ENCODE measurements around the gene PLA2G4B. TPM values are rescaled to one million over a fixed set of nuclear protein-coding genes. Genes with fewer than 3 reads are reported as not detected.
"Not testable (repeated sequence)": the region's sequence is repeated elsewhere in the genome, so short reads cannot be mapped to it uniquely, and the experiment has no call there.

Gene PLA2G4B
- total RNA-seq, 2 donors from 2014 or later = 2.7 to 8.3 TPM

DNA sequence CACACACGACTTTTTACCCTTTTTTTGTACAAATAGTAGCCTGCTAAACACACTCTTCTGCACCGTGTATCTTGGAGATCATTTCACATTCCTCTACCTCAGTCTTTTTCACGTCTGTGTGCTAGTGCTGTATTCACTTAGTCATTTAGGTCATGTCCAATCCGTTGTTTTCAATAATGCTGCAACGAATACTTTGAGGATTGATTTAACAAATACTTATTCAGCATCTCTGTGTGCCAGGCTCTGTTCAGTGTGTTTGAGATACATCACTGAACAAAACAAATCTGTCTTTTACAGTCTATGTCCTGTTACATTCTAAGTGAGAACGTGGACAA lies 9.9 kb upstream of the PLA2G4B start:
- peaks cover 5% of the 10 kb centered on the region for H3K36me3 Mint-ChIP-seq (ENCODE audit: low read depth)
- H3K4me1 Mint-ChIP-seq = peaks cover 28% of the 10 kb centered on the region
- no peaks in the 10 kb centered on the region for H3K9me3 Mint-ChIP-seq
- no peaks in the 10 kb centered on the region for H3K27me3 Mint-ChIP-seq
- H3K27ac Mint-ChIP-seq = peak overlapping the region; percentile 84
- no peak for ATAC-seq (replicated peaks)
- peak overlapping the region; percentile 86 for H3K4me3 Mint-ChIP-seq

GRCh38 chr15:41829959-41830646 lies 8.5 kb upstream of the PLA2G4B start:
- Mint-ChIP-seq H3K9me3 (no peaks in the 10 kb centered on the region), H3K4me3 (peak overlapping the region; percentile 86), H3K27ac (no peak overlapping the region), H3K4me1 (peaks cover 31% of the 10 kb centered on the region), H3K36me3 (ENCODE audit: low read depth) (no peaks in the 10 kb centered on the region), H3K27me3 (no peaks in the 10 kb centered on the region)
- no peak for ATAC-seq (replicated peaks)

GRCh38 chr15:41831291-41831690 lies 7.4 kb upstream of the PLA2G4B start:
- not testable (repeated sequence) for H3K36me3 Mint-ChIP-seq (ENCODE audit: low read depth); H3K9me3 Mint-ChIP-seq; H3K27me3 Mint-ChIP-seq
- peaks cover 36% of the 10 kb centered on the region for H3K4me1 Mint-ChIP-seq
- H3K4me3 Mint-ChIP-seq = peak overlapping the region; percentile 49
- ATAC-seq (replicated peaks) = peak; percentile 54
- H3K27ac Mint-ChIP-seq = peak overlapping the region; percentile 67

DNA sequence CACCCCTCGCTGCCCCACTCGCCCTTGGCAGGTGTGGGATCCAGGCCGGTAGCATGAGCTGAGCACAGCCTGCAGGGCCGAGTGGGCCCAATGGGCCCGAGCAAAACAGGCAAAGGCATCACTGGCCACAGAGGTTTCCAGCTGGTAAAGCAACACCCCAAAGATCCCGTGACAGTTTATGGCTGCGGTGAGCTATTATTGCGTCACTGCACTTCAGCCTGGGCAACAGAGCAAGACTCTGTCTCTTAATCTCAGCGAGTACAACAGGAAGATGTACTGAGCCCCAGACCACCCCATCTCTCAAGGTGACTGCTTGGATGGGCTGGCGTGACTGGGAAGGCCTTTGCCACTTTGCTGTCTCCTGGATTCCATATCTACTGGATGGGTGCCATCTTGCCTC lies 6.4 kb upstream of the PLA2G4B start:
- no peaks in the 10 kb centered on the region for H3K9me3 Mint-ChIP-seq
- no peak overlapping the region for H3K27ac Mint-ChIP-seq
- peak overlapping the region; percentile 49 for H3K4me3 Mint-ChIP-seq
- H3K4me1 Mint-ChIP-seq = peaks cover 36% of the 10 kb centered on the region
- no peaks in the 10 kb centered on the region for H3K27me3 Mint-ChIP-seq
- ATAC-seq (replicated peaks) = no peak
- no peaks in the 10 kb centered on the region for H3K36me3 Mint-ChIP-seq (ENCODE audit: low read depth)

DNA sequence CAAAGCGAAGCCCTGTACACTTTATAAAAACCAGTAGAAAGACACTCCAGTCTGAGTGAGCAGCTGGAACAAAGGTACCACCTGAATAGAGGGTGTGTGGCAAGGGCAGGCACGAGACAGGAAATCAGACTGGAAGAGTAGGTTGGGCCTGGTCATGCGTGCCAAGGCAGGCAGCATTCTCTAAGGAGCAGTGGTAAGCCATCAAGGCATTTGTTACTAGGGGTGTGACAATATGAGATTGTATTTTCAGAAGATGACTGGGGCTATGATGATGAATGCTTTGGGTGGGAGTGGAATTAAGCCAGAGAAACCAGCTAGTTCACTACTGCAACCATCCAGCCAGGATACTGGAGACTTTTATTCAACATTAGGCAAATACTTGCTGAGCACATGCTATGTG lies 5.8 kb upstream of the PLA2G4B start:
- Mint-ChIP-seq H3K4me1 (peaks cover 36% of the 10 kb centered on the region), H3K4me3 (peak overlapping the region; percentile 9), H3K27ac (peak overlapping the region; percentile 33), H3K27me3 (no peaks in the 10 kb centered on the region), H3K36me3 (ENCODE audit: low read depth) (no peaks in the 10 kb centered on the region), H3K9me3 (no peaks in the 10 kb centered on the region)
- peak; percentile 37 for ATAC-seq (replicated peaks)

- H3K4me3 Mint-ChIP-seq = no peak overlapping the region
- H3K27ac Mint-ChIP-seq = peak overlapping the region; percentile 36
- H3K27me3 Mint-ChIP-seq = no peaks in the 10 kb centered on the region
- H3K36me3 Mint-ChIP-seq (ENCODE audit: low read depth) = no peaks in the 10 kb centered on the region
- ATAC-seq (replicated peaks) = no peak
- peaks cover 31% of the 10 kb centered on the region for H3K4me1 Mint-ChIP-seq
- H3K9me3 Mint-ChIP-seq = no peaks in the 10 kb centered on the region
Observed at GRCh38 chr15:41834096-41834495, 4.6 kb upstream of the PLA2G4B start.

DNA sequence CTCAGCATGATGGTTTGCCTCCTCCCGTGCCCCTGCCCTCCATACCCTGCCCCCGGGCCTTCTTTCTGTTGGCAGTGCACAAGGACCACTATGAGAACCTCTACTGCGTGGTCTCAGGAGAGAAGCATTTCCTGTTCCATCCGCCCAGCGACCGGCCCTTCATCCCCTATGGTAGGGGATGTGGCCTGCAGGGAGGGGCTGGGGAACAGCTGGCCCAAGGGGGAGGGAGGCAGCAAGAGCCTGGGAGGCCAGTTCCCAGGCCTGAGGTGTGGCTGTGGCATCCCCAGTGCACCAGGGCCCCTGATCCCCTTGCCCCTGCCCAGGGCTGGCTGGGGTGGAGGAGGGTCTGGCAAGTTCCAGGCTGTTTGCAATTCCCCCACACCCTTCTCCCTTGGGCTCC lies 2.6 kb upstream of the PLA2G4B start:
- Mint-ChIP-seq H3K4me1 (peaks cover 28% of the 10 kb centered on the region), H3K27me3 (no peaks in the 10 kb centered on the region), H3K27ac (peak overlapping the region; percentile 58), H3K36me3 (ENCODE audit: low read depth) (no peaks in the 10 kb centered on the region), H3K4me3 (no peak overlapping the region), H3K9me3 (no peaks in the 10 kb centered on the region)
- ATAC-seq (replicated peaks) = no peak

DNA sequence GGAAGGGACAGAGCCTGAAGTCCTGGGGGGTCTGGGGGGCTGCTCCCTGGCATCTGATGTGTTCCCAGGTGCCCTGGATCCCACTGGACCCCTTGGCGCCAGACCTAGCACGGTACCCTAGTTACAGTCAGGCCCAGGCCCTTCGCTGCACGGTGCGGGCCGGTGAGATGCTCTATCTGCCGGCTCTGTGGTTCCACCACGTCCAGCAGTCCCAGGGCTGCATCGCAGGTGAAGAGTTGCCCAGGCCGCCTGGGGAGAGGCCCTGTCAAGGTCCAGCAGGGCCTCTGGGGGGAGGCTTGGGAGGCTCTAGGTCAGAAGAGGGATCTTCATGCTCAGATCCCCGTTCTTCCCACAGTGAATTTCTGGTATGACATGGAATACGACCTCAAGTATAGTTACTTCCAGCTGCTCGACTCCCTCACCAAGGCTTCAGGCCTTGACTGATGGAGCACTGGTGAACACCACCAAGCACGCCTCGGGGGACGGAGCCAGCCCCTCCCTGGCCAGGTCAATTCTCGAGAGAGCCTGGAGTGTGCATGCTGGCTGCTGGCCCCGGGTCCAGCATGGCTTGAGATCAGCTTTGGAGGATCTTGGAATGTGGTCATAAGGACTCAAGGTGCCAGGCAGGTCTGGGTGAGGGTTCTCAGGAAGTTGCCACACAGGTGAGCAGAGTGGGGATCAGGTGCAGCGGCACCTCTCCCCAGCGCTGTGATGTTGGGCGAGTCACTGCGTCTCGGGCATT lies 1.8 kb upstream of the PLA2G4B start:
- Mint-ChIP-seq H3K4me1 (peaks cover 21% of the 10 kb centered on the region), H3K36me3 (ENCODE audit: low read depth) (no peaks in the 10 kb centered on the region), H3K9me3 (no peaks in the 10 kb centered on the region), H3K27ac (no peak overlapping the region), H3K27me3 (no peaks in the 10 kb centered on the region), H3K4me3 (no peak overlapping the region)
- no peak for ATAC-seq (replicated peaks)

GRCh38 chr15:41839781-41840491 lies 1.3 kb downstream of the PLA2G4B start:
- Mint-ChIP-seq H3K27ac (no peak overlapping the region), H3K4me1 (peaks cover 6% of the 10 kb centered on the region), H3K9me3 (no peaks in the 10 kb centered on the region), H3K36me3 (ENCODE audit: low read depth) (no peaks in the 10 kb centered on the region), H3K27me3 (no peaks in the 10 kb centered on the region), H3K4me3 (no peak overlapping the region)
- ATAC-seq (replicated peaks) = no peak

DNA sequence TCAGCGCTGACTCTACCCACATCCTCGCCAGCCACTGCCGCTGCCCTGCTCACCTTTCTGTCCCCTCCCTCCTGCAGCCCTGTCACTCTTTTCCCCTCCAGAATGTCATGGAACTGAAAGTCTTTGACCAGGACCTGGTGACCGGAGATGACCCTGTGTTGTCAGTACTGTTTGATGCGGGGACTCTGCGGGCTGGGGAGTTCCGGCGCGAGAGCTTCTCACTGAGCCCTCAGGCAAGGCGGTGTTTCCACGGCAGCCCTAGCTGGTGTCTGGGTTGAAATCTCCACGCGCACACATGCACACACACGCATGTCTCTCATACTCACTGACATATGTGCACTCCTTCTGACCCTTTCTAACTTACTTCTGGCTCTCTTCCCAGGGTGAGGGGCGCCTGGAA lies 2.0 kb downstream of the PLA2G4B start:
- H3K4me1 Mint-ChIP-seq = no peaks in the 10 kb centered on the region
- H3K4me3 Mint-ChIP-seq = no peak overlapping the region
- H3K36me3 Mint-ChIP-seq (ENCODE audit: low read depth) = peaks cover 3% of the 10 kb centered on the region
- no peaks in the 10 kb centered on the region for H3K9me3 Mint-ChIP-seq
- no peak overlapping the region for H3K27ac Mint-ChIP-seq
- no peak for ATAC-seq (replicated peaks)
- H3K27me3 Mint-ChIP-seq = no peaks in the 10 kb centered on the region

DNA sequence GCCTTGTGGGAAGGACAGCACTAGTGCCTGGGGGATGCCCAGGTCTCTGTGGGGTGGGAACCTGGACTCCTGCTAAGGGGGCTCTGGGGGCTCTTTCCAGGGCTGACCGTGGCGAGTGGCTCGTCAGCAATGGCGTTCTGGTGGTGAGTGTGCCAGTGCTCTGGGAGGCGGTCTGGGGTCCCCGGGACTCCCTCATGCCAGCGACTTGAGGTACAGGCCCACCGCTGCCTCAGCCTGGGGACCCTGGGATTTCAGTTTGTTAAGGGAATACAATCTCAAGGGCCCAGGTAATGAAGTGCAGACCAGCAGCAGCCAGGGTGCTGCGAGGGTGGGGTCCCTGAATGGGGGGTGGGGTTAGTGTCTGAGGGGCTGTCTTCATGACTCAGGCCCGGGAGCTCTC lies 2.5 kb downstream of the PLA2G4B start:
- no peak overlapping the region for H3K27ac Mint-ChIP-seq
- no peaks in the 10 kb centered on the region for H3K4me1 Mint-ChIP-seq
- ATAC-seq (replicated peaks) = no peak
- no peaks in the 10 kb centered on the region for H3K9me3 Mint-ChIP-seq
- H3K27me3 Mint-ChIP-seq = no peaks in the 10 kb centered on the region
- H3K36me3 Mint-ChIP-seq (ENCODE audit: low read depth) = peaks cover 8% of the 10 kb centered on the region
- no peak overlapping the region for H3K4me3 Mint-ChIP-seq

- Mint-ChIP-seq H3K36me3 (ENCODE audit: low read depth) (peaks cover 16% of the 10 kb centered on the region), H3K27ac (no peak overlapping the region), H3K27me3 (no peaks in the 10 kb centered on the region), H3K4me3 (no peak overlapping the region), H3K9me3 (no peaks in the 10 kb centered on the region), H3K4me1 (no peaks in the 10 kb centered on the region)
- ATAC-seq (replicated peaks) = no peak
Observed at GRCh38 chr15:41842229-41842628, 3.6 kb downstream of the PLA2G4B start.

GRCh38 chr15:41843571-41843970 lies 4.9 kb downstream of the PLA2G4B start:
- no peak overlapping the region for H3K27ac Mint-ChIP-seq
- peaks cover 28% of the 10 kb centered on the region for H3K36me3 Mint-ChIP-seq (ENCODE audit: low read depth)
- no peaks in the 10 kb centered on the region for H3K9me3 Mint-ChIP-seq
- H3K4me3 Mint-ChIP-seq = no peak overlapping the region
- peaks cover 5% of the 10 kb centered on the region for H3K4me1 Mint-ChIP-seq
- ATAC-seq (replicated peaks) = no peak
- H3K27me3 Mint-ChIP-seq = no peaks in the 10 kb centered on the region

DNA sequence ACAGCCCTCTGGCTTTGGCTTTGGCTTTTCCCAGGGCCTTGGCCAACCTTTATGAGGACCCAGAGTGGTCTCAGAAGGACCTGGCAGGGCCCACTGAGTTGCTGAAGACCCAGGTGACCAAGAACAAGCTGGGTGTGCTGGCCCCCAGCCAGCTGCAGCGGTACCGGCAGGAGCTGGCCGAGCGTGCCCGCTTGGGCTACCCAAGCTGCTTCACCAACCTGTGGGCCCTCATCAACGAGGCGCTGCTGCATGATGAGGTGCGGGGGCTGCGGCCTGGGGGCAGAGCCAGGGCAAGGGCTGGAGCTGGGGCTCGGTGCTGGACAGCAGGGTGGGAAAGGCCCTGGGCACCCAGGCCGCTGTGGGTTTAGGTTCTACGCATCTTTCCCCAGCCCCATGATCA lies 6.2 kb downstream of the PLA2G4B start:
- Mint-ChIP-seq H3K9me3 (no peaks in the 10 kb centered on the region), H3K27ac (no peak overlapping the region), H3K36me3 (ENCODE audit: low read depth) (peaks cover 28% of the 10 kb centered on the region), H3K4me3 (no peak overlapping the region), H3K27me3 (no peaks in the 10 kb centered on the region), H3K4me1 (peaks cover 6% of the 10 kb centered on the region)
- ATAC-seq (replicated peaks) = no peak

DNA sequence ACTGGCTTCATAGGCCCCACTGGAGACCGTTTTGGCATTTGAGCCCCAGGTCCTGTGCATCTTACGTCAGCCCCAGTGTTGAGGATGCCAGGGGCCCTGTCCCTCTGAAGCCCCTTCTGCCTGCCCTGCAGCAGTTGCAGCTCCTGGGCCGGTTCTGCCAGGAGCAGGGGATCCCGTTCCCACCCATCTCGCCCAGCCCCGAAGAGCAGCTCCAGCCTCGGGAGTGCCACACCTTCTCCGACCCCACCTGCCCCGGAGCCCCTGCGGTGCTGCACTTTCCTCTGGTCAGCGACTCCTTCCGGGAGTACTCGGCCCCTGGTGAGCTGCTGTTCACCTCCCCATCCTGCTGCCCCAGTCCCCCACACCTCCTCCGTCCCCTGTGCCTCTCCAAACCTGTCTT lies 8.6 kb downstream of the PLA2G4B start:
- peaks cover 28% of the 10 kb centered on the region for H3K36me3 Mint-ChIP-seq (ENCODE audit: low read depth)
- no peak overlapping the region for H3K27ac Mint-ChIP-seq
- H3K4me3 Mint-ChIP-seq = no peak overlapping the region
- H3K27me3 Mint-ChIP-seq = no peaks in the 10 kb centered on the region
- H3K9me3 Mint-ChIP-seq = no peaks in the 10 kb centered on the region
- H3K4me1 Mint-ChIP-seq = peaks cover 6% of the 10 kb centered on the region
- no peak for ATAC-seq (replicated peaks)
